H1 (cell line): ENCODE measurements around the gene MAML3.

Source experiments
- CTCF ChIP-seq, 3 experiments: IDR thresholded peaks; 1 replicate in 2 of 3; 2 replicates in 1 of 3; pipeline versions ENCODE4 v1.5.1 to v1.6.1; 2011; ENCODE audit warnings: low read length in 3 of 3, mild to moderate bottlenecking in 3 of 3, inconsistent platforms in 2 of 3, low read depth in 1 of 3, moderate library complexity in 1 of 3; ENCODE audit not compliant: insufficient read depth in 1 of 3; ENCODE audit errors: control extremely low read depth in 1 of 3
- RXRA ChIP-seq: IDR thresholded peaks from 2 replicates; pipeline ENCODE4 v1.6.1; 2011; ENCODE audit warnings: low read depth, mild to moderate bottlenecking, low read length, moderate library complexity; ENCODE audit not compliant: insufficient read depth
- TAF1 ChIP-seq: IDR thresholded peaks from 2 replicates; pipeline ENCODE4 v1.6.1; 2011; ENCODE audit warnings: mild to moderate bottlenecking, low read depth, low read length

DNA sequence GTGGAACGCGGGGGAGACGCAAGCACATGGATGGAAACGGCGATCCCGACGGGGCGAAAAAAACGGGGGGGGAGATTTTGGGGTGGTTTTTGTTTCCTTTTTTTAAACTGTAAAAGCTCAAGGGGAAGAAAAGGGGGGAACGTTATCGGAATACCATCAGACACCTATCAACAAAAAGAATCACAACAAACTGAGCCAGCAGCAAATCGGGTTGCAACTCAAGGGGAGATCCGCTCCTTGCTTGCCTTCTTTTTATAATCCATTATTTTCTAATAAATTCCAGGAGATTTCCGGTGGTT is 616 bp downstream of the MAML3 start:
- no peak for TF ChIP-seq TAF1
- no peak for TF ChIP-seq CTCF (IDR thresholded peaks at IDR 0.05; ENCODE audit: control extremely low read depth in 1 of 3, insufficient read depth in 1 of 3, low read depth in 1 of 3, low read length in 3 of 3)
- TF ChIP-seq RXRA = no peak
